ENCODE measurements around the gene MEGF11.

The MEGF11 gene

GRCh38 chr15:66100761-66101160 is 152.8 kb downstream of the MEGF11 start:
- Histone ChIP-seq H3K27ac (ENCODE audit: low read depth, low read length) (no peak overlapping the region), H3K27me3 (ENCODE audit: control insufficient read depth in 1 of 2, insufficient read depth in 2 of 2, low read length in 2 of 2) (no peaks in the 10 kb centered on the region), H3K36me3 (ENCODE audit: control insufficient read depth in 1 of 2, insufficient read depth in 2 of 2, low read length in 2 of 2) (no peaks in the 10 kb centered on the region), H3K4me1 (ENCODE audit: control insufficient read depth in 1 of 2, insufficient read depth in 2 of 2, low read length in 2 of 2) (no peaks in the 10 kb centered on the region), H3K4me3 (ENCODE audit: low read depth in 1 of 2, low read length in 2 of 2) (no peak overlapping the region), H3K9me3 (ENCODE audit: control insufficient read depth in 1 of 2, low read length in 2 of 2) (no peaks in the 10 kb centered on the region), H3K9ac (ENCODE audit: low read depth in 1 of 2, low read length in 2 of 2) (no peak overlapping the region)

GRCh38 chr15:66099950-66100671 is 153.4 kb downstream of the MEGF11 start:
- Histone ChIP-seq H3K4me3 (ENCODE audit: low read depth in 1 of 2, low read length in 2 of 2) (no peak overlapping the region), H3K9me3 (ENCODE audit: control insufficient read depth in 1 of 2, low read length in 2 of 2) (no peaks in the 10 kb centered on the region), H3K27me3 (ENCODE audit: control insufficient read depth in 1 of 2, insufficient read depth in 2 of 2, low read length in 2 of 2) (no peaks in the 10 kb centered on the region), H3K36me3 (ENCODE audit: control insufficient read depth in 1 of 2, insufficient read depth in 2 of 2, low read length in 2 of 2) (no peaks in the 10 kb centered on the region), H3K9ac (ENCODE audit: low read depth in 1 of 2, low read length in 2 of 2) (no peak overlapping the region), H3K4me1 (ENCODE audit: control insufficient read depth in 1 of 2, insufficient read depth in 2 of 2, low read length in 2 of 2) (no peaks in the 10 kb centered on the region), H3K27ac (ENCODE audit: low read depth, low read length) (no peak overlapping the region)

DNA sequence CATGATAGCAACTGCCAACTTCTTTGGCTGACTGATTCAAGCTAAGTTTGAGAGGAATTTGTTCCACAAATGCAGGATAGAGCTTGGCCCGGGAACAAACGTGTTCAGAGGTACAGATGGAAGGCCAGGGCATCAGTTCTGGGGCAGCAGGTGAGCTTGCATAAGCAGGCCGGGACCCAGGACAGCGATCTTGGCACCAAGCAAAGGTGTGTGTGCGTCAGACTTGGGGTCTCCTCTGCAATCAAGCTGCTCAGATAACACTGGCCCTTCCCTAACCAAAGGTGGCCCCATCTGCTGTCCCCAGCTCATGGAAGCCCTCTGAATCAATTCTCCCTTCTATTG is 155.6 kb downstream of the MEGF11 start:
- H3K4me1 ChIP-seq (ENCODE audit: control insufficient read depth in 1 of 2, insufficient read depth in 2 of 2, low read length in 2 of 2) = no peaks in the 10 kb centered on the region

GRCh38 chr15:66097151-66098021 is 156.2 kb downstream of the MEGF11 start:
- Histone ChIP-seq H3K4me3 (ENCODE audit: low read depth in 1 of 2, low read length in 2 of 2) (no peak overlapping the region), H3K4me1 (ENCODE audit: control insufficient read depth in 1 of 2, insufficient read depth in 2 of 2, low read length in 2 of 2) (no peaks in the 10 kb centered on the region), H3K27me3 (ENCODE audit: control insufficient read depth in 1 of 2, insufficient read depth in 2 of 2, low read length in 2 of 2) (no peaks in the 10 kb centered on the region), H3K36me3 (ENCODE audit: control insufficient read depth in 1 of 2, insufficient read depth in 2 of 2, low read length in 2 of 2) (no peaks in the 10 kb centered on the region), H3K9ac (ENCODE audit: low read depth in 1 of 2, low read length in 2 of 2) (no peak overlapping the region), H3K27ac (ENCODE audit: low read depth, low read length) (no peak overlapping the region), H3K9me3 (ENCODE audit: control insufficient read depth in 1 of 2, low read length in 2 of 2) (no peaks in the 10 kb centered on the region)

More for the DNA sequence above, 155.6 kb downstream of the MEGF11 start:
- no peaks in the 10 kb centered on the region for H3K27me3 ChIP-seq (ENCODE audit: control insufficient read depth in 1 of 2, insufficient read depth in 2 of 2, low read length in 2 of 2)
- H3K27ac ChIP-seq (ENCODE audit: low read depth, low read length) = no peak overlapping the region
- H3K4me3 ChIP-seq (ENCODE audit: low read depth in 1 of 2, low read length in 2 of 2) = no peak overlapping the region
- no peaks in the 10 kb centered on the region for H3K9me3 ChIP-seq (ENCODE audit: control insufficient read depth in 1 of 2, low read length in 2 of 2)
- H3K9ac ChIP-seq (ENCODE audit: low read depth in 1 of 2, low read length in 2 of 2) = no peak overlapping the region
- no peaks in the 10 kb centered on the region for H3K36me3 ChIP-seq (ENCODE audit: control insufficient read depth in 1 of 2, insufficient read depth in 2 of 2, low read length in 2 of 2)

DNA sequence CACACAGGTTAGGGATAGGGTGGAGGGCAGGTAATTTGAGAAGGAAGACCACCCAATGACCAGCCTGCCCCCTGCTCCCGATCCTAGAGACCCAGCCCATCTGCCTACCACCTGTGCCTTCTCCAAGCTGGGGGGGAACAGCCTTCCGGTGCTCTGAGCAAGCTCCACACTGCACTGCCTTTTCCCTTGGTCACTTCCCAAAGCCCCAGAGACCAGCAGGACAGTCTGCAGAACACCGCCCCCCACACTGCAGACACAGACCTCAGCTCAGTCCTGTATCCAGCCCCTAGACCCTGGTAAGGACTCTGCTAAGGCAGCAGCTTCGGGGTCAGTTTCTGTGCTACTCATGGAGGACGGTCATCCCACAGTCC is 156.9 kb downstream of the MEGF11 start:
- Histone ChIP-seq H3K27ac (ENCODE audit: low read depth, low read length) (no peak overlapping the region), H3K4me3 (ENCODE audit: low read depth in 1 of 2, low read length in 2 of 2) (no peak overlapping the region), H3K27me3 (ENCODE audit: control insufficient read depth in 1 of 2, insufficient read depth in 2 of 2, low read length in 2 of 2) (no peaks in the 10 kb centered on the region), H3K4me1 (ENCODE audit: control insufficient read depth in 1 of 2, insufficient read depth in 2 of 2, low read length in 2 of 2) (no peaks in the 10 kb centered on the region), H3K36me3 (ENCODE audit: control insufficient read depth in 1 of 2, insufficient read depth in 2 of 2, low read length in 2 of 2) (no peaks in the 10 kb centered on the region), H3K9me3 (ENCODE audit: control insufficient read depth in 1 of 2, low read length in 2 of 2) (no peaks in the 10 kb centered on the region), H3K9ac (ENCODE audit: low read depth in 1 of 2, low read length in 2 of 2) (no peak overlapping the region)

GRCh38 chr15:66095871-66096687 is 157.5 kb downstream of the MEGF11 start:
- Histone ChIP-seq H3K9ac (ENCODE audit: low read depth in 1 of 2, low read length in 2 of 2) (no peak overlapping the region), H3K27ac (ENCODE audit: low read depth, low read length) (no peak overlapping the region), H3K4me3 (ENCODE audit: low read depth in 1 of 2, low read length in 2 of 2) (no peak overlapping the region), H3K36me3 (ENCODE audit: control insufficient read depth in 1 of 2, insufficient read depth in 2 of 2, low read length in 2 of 2) (no peaks in the 10 kb centered on the region), H3K27me3 (ENCODE audit: control insufficient read depth in 1 of 2, insufficient read depth in 2 of 2, low read length in 2 of 2) (no peaks in the 10 kb centered on the region), H3K4me1 (ENCODE audit: control insufficient read depth in 1 of 2, insufficient read depth in 2 of 2, low read length in 2 of 2) (no peaks in the 10 kb centered on the region), H3K9me3 (ENCODE audit: control insufficient read depth in 1 of 2, low read length in 2 of 2) (no peaks in the 10 kb centered on the region)

DNA sequence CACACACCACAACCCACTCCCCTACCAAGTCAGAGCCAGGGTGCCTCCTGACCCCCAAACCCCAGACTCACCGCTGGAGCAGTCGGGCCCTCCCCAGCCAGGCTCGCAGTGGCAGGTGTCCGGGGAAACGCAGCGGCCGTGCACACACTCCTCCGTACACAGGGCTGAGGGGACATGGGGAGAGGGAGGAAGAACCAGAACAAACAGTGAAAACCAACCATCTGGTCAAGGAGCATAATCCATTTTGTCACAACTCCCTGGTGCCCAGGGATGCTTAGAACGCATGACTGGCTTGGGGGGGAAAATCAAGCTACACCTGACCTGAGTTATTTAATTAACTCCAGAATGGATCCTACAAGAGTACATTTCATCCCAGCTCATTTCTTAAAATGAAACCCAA is 159.2 kb downstream of the MEGF11 start:
- H3K4me1 ChIP-seq (ENCODE audit: control insufficient read depth in 1 of 2, insufficient read depth in 2 of 2, low read length in 2 of 2) = no peaks in the 10 kb centered on the region
- H3K9ac ChIP-seq (ENCODE audit: low read depth in 1 of 2, low read length in 2 of 2) = no peak overlapping the region
- no peaks in the 10 kb centered on the region for H3K27me3 ChIP-seq (ENCODE audit: control insufficient read depth in 1 of 2, insufficient read depth in 2 of 2, low read length in 2 of 2)
- H3K9me3 ChIP-seq (ENCODE audit: control insufficient read depth in 1 of 2, low read length in 2 of 2) = no peaks in the 10 kb centered on the region
- no peak overlapping the region for H3K27ac ChIP-seq (ENCODE audit: low read depth, low read length)
- no peaks in the 10 kb centered on the region for H3K36me3 ChIP-seq (ENCODE audit: control insufficient read depth in 1 of 2, insufficient read depth in 2 of 2, low read length in 2 of 2)
- H3K4me3 ChIP-seq (ENCODE audit: low read depth in 1 of 2, low read length in 2 of 2) = no peak overlapping the region

DNA sequence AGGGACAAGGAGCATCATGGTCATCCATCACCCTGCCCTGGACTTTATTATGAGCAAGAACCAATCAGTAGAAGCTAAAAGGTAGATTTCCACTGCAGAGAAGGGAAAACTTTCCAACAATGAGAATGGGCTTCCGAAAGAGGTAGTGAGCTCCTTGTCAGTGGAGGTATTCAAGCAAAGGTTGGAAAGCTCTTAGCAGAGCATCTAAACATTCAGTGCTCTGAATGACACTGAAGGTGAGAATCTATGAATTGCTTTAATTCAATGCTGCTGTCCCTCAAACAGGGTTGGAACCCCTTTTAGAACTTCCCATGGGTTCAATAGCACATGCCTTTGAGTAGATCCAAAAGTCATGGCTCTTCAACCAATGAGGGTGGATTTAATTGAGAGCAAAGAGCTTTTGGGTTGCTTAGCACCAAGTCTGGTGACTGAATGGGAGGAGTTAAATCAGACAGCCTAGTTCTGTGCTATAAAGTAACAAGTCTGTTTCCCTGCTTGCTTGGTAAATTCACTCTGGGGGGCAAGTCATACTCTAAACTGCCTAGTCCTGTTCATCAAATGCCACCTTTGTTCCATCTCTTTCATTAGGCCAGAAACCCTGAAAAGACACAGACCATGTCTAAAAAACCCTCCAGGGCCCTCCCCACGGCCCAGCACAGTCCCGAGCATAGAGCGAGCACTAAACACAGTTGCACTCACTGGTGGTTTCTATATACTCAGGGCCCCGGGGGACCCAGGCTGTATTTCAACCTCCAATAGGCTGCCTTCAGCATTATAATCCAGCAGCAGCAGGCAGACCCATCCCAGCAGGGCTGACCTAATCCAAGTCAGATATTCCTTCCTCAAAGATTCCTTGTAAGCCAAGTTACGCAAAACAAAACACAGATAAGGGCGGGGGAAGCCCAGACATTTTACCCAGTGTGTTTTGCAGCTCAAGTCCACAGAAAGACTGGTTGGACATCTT is 161.2 kb downstream of the MEGF11 start:
- no peak overlapping the region for H3K27ac ChIP-seq (ENCODE audit: low read depth, low read length)
- no peak overlapping the region for H3K9ac ChIP-seq (ENCODE audit: low read depth in 1 of 2, low read length in 2 of 2)
- no peaks in the 10 kb centered on the region for H3K9me3 ChIP-seq (ENCODE audit: control insufficient read depth in 1 of 2, low read length in 2 of 2)
- H3K4me3 ChIP-seq (ENCODE audit: low read depth in 1 of 2, low read length in 2 of 2) = no peak overlapping the region
- no peaks in the 10 kb centered on the region for H3K27me3 ChIP-seq (ENCODE audit: control insufficient read depth in 1 of 2, insufficient read depth in 2 of 2, low read length in 2 of 2)
- no peaks in the 10 kb centered on the region for H3K4me1 ChIP-seq (ENCODE audit: control insufficient read depth in 1 of 2, insufficient read depth in 2 of 2, low read length in 2 of 2)
- H3K36me3 ChIP-seq (ENCODE audit: control insufficient read depth in 1 of 2, insufficient read depth in 2 of 2, low read length in 2 of 2) = no peaks in the 10 kb centered on the region

GRCh38 chr15:66089509-66089908 is 164.0 kb downstream of the MEGF11 start:
- Histone ChIP-seq H3K36me3 (ENCODE audit: control insufficient read depth in 1 of 2, insufficient read depth in 2 of 2, low read length in 2 of 2) (no peaks in the 10 kb centered on the region), H3K4me3 (ENCODE audit: low read depth in 1 of 2, low read length in 2 of 2) (no peak overlapping the region), H3K9me3 (ENCODE audit: control insufficient read depth in 1 of 2, low read length in 2 of 2) (no peaks in the 10 kb centered on the region), H3K27ac (ENCODE audit: low read depth, low read length) (no peak overlapping the region), H3K9ac (ENCODE audit: low read depth in 1 of 2, low read length in 2 of 2) (no peak overlapping the region), H3K27me3 (ENCODE audit: control insufficient read depth in 1 of 2, insufficient read depth in 2 of 2, low read length in 2 of 2) (no peaks in the 10 kb centered on the region), H3K4me1 (ENCODE audit: control insufficient read depth in 1 of 2, insufficient read depth in 2 of 2, low read length in 2 of 2) (no peaks in the 10 kb centered on the region)
